Right renal cortex interstitium (tissue), 3 donors: ENCODE results near the gene CCDC102A. TPM values are rescaled to one million over a fixed set of nuclear protein-coding genes. Genes with fewer than 3 reads are reported as not detected.
A peak's percentile ranks its signal among the peaks of the same experiment; 100 is the strongest.
"Not testable (repeated sequence)": the region's sequence is repeated elsewhere in the genome, so short reads cannot be mapped to it uniquely, and the experiment has no call there.

Source experiments
- DNase-seq, 3 donors: peaks; one replicate each; pipeline ENCODE4 v3.0.0-alpha.2; 2013; ENCODE audit warnings: low read depth in 3 of 3, low spot score in 2 of 3
- polyA plus RNA-seq, 3 donors: library from polyadenylated mRNA; unstranded; fragments of 120-200 nt; gene quantifications; one replicate each; pipeline ENCODE4 v1.2.1, GENCODE V29; 2013; ENCODE audit not compliant: insufficient read length in 3 of 3

Gene CCDC102A
- 10 to 100 TPM; 12.0 to 17.7 (median 14.3) TPM for polyA plus RNA-seq

DNA sequence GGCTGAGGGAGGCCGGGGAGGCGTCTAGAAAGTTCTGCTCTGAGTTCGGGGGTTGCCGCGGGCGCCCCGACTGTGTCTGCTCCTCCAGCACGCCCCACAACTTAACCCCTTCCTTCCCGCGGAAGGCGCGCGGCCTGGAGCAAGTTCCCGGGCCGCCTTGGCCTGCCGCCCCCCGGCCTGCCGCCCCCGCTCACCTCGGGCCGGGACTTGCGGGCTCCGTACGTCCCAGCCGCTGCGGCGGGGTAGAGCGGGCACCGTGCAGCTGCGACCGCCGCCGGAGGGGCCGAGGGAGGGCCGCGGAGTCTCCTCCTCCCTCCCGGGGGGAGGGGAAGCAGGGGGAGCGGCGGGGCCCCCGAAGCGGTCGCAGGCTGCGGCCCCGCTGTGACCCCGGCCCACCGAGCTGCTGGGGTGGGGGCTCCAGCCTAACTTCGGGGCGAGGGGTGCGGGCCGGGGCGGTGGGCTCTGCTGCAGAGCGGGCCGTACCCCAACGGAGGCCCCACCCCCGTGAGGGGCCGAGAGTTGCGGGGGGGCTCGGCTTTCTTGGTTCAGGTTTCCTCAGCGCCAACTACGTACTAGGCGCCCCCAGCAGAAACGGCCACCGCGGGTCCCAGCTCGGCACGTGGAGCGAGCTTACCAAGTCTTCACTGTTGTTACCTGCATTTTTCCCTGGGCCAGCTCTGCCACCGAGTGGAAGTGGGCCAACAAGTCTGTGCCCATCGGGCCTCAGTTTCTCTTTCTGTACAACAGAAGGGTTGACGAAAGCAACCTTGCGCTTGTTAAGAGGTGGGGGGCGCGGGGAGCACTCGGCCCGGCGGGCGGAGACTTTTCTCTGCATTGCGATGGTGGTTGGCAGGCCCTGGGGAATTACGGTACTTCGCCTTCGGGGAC is at the start of gene CCDC102A:
Gene CCDC102A (minus strand): TSS at position 266 of the 888 bp plus-strand sequence. CDS start 7,394 bp downstream, outside the sequence.
- DNase-seq = no peak

DNA sequence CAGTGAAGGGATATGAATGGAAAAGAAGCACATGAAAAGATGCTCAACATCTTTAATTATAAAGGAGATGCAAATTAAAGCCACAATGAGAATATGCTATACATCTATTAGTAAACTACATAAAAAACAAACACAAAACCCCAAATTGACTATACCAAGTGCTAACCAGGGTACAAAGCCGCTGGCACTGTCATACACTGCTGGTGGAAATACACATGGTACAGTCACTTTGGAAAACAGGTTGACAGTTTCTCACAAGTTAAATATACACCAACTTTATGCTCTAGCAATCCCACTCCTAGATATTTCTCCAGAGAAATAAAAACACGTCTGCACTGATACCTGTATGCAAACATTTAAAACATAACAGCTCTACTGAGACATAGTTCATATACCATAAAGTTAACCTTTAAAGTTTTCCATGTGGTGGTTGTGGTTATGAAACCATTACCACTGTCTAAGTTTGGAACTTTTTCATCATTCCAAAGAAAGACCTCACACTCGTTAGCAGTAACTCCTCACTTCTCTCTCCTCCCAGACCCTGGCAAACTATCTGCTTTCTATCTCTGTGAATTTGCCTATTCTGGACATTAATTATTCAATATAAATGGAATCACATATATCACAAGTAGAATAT is 48.8 kb upstream of the CCDC102A start:
- DNase-seq = no peak

DNA sequence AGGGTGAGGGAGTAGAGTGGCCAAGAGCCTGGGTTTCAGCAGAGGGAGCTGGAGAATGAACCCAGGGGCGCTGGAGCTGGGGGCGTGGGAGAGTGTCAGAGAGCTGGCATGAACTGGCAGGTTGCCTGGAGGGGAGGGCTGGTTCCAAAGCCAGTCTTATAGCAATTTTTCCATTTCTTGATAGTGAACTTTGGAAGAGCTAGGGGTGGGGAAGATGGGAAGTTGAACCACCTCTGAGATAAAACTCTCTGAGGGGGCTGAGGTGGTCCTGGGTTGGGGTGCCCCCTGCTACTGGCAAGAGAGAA is 42.9 kb upstream of the CCDC102A start:
- DNase-seq = no peak

DNA sequence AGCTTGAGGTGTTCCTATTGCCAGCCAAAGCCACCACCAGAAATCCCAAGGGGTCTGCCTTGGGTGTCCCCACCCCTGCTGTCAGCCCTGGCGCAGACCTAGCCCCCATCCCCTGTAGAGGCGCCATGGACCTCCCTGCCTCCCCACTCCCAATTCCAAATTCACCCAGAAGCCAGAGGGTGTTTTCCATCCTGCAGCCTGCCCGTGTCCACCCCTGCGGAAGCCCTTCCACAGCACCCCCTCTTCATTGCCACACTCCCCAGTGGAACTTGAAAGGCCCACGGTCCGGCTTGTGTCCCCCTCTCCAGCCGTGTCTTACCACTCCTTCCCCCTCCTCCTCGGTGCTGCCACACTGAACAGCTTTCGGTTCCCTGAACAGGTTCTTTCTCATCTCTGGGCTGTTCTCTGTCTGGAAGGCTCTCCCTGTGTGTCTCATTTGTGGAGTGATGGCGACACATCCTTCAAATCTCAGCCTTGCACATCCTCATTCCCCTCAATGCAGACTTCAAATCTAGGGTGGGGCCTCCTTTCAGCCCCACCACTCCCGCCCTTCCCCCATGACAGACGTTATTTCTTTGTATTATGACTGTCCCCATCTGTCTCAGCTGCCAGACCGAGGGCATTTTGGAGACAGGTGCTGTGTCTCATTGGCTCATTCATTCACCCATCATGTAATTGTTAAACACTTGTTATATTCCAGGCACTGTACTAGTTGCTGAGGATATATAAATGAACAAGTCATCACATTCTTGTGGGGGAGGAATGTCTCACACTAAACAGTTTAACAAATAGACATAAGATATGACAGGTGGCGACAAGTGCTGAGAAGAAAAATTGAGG is 42.4 kb upstream of the CCDC102A start:
- no peak for DNase-seq

DNA sequence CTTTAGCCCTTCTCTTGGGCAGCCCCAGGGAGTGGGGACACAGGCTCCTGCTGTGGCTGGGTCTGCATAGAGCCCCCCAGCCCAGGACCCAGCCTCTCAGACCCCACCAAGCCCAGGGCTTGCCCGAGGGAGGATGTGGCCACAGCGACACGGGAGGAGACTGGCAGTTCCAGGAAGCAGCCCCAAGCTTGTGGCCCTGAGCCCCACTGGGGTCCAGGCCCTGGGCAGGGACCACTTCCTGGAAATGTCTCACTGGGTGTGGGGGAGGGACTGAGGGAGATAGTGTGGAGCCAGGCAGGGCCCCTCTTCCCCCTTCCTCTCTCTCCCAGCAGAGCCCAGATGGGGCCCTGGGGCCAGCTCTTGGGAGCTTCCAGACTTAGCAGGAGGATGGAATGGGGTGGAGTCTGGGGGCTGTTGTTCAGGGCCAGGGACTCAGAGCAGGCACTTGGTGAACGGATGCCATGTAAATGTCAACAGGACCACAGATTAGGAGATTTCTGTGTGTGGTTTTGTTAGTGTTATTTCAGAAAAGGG is 41.4 kb upstream of the CCDC102A start:
- no peak for DNase-seq

DNA sequence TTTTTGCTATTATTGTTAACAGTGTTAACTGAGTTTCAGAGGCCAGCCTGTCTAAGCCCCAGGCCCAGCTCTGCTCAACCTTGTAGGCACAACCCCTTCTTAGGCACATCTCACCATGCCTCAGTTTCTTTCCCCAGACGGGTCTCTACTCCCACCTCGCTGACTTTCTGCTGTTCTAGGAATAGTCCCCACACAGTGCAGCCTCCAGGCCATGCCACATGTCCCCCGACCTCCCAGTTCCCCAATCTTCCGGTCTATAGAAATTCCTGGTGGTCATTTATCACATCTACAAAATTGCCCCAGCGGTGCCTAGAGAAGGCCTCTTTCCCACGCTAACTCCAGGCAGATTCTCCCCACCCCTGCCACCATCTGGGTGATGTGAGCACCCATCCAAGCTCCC is 40.8 kb upstream of the CCDC102A start:
- no peak for DNase-seq

DNA sequence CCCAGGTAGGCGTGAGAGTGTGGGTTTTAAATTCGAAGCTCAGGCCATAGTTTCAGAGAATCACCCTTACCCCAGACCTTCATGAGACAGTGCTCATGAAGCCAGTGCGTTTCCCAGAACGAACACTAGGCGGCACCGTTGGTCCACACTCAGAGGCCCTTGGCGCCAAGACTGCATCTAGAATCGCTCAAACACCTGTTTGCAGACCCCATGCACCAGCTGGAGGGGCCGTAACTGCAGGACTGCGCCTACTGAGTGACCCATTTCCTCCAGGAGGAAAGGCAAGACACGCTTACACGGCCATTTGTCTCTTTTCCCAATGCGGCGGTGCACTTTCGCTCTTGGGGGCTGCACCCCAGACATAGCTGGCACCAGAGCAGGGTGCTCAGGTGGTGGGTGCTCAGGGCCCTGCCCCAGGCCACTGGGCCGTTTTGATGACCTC is 40.1 kb upstream of the CCDC102A start:
- peak; percentile 52 to 58 (median 54) for DNase-seq

DNA sequence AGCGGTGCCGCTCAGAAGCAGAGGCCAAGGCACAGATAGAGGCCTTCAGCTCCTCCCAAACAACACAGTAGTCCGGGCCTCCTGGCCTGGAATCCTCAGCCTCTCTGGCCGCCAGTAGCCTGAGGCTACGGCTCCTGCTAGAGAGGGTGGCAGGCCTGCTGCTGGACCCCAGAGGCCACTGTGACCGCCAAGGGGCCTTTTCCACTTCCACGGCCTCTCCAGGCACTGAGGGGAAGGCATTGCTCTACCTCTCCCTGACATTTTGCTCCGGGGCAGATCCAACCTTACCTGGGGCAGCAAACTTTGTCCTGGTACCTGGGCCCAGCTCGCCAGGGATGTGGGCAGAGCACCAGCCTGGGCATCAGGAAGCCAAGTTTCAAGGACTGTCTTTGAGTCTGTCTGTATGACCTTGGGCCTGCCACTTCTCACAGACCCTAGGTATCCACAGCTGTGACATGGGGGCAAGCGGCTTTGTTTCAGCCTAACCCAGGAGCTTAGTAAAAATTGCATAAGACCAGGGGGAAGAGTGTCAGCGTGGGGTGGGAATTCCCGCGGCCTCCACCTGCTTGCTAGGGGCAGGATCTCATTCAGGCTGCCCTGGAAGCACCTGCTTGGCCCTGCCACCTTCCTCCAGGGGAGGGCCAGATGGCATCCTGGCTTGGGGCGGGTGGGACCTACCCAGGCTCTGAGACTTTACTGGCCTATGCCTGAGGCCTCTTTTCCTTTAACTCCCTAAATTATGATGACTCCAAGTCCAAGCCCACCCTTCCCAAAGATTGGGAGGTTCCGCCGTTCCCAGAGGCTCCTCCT is 39.3 kb upstream of the CCDC102A start:
- no peak for DNase-seq

DNA sequence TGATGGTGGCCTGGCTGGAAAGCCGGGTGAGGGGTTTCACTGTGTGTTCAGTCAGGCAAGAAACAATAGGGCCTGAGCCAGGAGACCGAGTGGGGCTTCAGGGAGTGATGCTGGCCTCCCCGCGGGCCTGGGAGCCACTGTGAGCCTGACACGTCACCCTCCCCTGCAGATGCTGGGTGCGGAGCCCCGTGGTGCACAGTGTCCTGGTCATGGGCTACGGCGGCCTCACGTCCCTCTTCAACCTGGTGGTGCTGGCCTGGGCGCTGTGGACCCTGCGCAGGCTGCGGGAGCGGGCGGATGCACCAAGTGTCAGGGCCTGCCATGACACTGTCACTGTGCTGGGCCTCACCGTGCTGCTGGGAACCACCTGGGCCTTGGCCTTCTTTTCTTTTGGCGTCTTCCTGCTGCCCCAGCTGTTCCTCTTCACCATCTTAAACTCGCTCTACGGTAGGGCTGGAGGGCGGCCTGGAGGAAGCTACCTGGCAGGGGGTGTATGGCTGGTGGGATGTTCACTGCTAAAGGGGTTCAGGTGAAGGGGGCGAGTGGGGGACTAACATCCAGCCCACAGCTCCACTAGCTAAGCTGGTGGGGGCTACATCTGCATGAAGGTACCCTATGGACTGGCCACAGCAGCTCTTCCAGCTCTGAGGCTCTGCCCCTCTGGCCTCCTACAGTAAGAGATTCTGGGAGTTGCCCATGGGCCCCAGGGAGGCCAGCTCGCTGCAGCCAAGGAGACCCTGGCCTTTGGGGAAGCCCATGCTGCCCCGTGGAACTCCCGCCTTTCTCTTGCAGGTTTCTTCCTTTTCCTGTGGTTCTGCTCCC is 38.5 kb upstream of the CCDC102A start:
- DNase-seq = no peak

DNA sequence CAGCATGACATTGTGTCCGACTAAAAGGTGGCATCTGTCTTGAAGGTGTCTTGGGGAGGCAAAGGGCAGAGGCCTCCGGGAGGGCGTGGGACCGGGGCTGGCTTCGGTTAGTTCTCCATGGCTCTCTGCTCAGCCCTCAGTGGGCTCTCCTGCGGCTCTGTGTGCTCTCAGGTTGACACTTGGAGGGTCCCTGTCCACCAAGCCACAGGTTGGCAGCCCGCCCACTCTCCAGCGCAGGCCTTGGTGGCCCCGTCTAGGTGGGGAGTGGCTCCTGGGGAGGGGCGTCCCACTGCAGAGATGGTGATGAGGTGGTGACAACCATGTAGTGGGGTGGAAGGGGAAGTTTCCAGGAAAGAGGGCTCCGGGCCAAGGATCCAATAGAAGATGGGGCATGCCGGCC is 37.7 kb upstream of the CCDC102A start:
- no peak for DNase-seq

DNA sequence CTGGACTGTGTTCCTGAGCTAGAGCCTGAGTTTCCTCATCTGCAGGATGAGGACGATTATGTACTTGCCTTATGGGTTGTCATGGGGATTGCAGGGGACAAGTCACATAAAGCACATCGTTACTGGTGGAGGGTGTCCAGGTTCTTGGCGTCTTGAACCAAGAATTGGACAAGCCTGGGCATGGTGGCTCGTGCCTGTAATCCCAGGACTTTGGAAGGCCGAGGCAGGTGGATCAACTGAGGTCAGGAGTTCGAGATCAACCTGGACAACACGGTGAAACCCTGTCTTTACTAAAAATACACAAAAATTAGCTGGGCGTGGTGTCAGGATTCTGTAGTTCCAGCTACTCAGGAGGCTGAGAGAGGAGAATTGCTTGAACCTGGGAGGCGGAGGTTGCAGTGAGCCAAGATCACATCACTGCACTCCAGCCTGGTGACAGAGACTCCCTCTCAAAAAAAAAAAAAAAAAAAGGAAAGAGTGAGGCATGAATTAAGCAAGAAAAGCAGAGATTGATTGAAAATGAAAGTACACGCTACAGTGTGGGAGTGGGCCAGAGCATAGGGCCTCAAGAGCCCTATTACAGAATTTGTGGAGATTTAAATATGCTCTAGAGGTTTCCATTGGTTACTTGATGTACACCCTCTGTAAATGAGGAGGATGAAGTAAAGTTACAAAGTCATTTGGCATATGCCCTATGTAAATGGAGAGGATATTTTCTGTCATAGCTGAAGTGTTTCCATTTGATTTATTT is 36.8 kb upstream of the CCDC102A start:
- no peak for DNase-seq

DNA sequence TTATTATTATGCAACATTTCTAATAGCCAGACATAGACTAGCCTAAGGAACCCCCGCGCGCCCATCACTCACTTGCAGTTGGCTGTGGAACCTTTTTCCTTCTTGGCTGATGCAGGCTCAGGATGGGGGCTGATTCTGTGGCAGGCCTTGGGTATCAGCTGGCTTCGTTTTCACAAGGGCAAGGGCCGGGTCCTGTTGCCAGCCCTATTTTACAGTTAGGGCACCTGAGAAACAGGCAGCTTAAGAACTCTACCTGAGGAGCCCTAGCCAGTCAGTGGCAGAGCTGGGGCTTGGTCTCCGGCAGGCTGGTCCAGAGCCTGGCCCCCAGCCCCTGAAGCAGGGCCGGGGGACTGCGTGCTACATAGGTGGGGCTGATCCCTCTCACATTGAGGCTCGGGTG is 34.7 kb upstream of the CCDC102A start:
- no peak for DNase-seq

DNA sequence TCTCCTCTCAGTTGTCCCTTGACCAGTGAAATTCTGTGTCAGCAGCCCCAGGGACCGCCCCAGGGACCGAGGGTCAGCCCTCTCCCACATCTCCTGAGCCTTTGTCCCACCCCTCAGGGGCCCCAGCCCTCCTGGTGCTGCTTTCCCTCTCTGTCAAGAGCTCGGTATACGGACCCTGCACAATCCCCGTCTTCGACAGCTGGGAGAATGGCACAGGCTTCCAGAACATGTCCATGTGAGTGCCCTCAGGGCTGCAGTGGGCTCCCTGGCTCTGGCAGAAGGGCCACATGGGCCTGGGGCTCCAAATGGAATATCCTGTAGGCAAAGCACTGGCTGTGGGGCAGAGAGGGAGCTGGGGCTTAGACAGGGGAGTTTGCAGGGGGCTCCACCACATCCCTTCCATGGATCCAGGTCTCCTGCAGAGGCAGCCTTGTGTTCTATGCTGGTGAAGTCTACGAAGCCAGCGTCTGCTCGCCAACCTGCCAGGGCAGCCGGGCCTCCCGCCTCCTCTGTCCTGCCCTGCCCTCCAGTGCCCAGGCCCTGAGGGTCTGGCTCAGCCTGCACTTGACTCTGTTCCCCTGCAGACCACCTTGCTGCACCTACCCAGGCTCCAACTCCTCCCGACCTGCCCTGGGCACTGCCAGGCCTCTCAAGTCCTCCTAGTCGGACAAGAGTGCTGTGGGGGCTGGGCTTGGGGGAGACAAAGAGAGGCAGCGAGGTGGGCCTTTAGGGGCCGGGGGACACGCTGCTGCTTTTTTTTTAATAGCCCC is 34.1 kb upstream of the CCDC102A start:
- no peak for DNase-seq

DNA sequence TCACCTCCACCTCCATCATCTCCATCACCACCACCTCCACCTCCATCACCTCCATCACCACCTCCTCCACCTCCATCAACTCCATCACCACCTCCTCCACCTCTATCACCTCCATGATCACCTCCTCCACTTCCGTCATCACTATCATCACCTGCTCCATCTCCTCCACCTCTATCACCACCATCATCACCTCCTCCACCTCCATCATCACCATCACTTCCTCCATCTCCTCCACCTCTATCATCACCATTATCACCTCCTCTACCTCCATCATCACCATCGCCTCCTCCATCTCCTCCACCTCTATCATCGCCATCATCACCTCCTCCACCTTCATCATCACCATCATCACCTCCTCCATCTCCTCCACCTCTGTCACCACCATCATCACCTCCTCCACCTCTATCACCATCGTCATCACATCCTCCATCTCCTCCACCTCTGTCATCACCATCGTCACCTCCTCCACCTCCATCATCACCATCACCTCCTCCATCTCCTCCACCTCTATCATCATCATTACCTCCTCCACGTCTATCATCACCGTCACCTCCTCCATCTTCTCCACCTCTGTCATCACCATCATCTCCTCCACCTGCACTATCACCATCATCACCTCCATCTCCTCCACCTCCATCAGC is 33.1 kb upstream of the CCDC102A start:
- no peak for DNase-seq

DNA sequence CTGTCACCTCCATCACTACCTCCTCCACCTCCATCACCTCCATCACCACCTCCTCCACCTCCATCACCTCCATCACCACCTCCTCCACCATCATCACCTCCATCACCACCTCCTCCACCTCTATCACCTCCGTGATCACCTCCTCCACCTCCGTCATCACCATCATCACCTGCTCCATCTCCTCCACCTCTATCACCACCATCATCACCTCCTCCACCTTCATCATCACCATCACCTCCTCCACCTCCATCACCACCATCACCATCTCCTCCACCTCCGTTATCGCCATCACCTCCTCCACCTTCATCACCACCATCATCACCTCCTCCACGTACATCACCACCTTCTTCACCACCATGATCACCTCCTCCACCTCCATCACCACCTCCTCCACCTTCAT is 32.4 kb upstream of the CCDC102A start:
- not testable (repeated sequence) for DNase-seq

DNA sequence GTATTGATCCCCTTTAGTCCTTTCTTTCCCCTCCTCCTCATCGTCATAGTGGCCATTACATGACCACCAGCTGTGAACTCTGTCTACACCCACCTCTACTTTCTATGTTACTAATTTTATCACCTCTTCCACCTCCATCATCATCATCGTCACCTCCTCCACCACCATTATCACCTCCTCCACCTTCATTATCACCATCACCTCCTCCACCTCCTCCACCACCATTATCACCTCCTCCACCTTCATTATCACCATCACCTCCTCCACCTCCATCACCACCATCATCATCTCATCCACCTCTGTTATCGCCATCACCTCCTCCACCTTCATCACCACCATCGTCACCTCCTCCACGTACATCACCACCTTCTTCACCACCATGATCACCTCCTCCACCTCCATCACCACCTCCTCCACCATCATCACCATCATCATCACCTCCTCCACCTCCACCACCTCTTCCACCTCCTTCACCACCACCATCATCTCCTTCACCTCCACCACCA is 31.9 kb upstream of the CCDC102A start:
- no peak for DNase-seq

DNA sequence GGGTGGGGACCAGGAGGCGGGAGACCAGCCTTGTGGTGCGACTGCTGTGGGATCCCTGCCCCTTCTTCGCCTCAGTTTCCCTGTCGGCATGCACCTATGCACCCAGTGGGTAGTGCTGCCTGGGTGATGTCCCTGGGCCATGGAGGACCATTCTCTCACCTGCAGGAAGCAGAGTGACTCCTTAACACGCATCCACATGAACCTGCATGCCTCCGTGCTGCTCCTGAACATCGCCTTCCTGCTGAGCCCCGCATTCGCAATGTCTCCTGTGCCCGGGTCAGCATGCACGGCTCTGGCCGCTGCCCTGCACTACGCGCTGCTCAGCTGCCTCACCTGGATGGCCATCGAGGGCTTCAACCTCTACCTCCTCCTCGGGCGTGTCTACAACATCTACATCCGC is 31.3 kb upstream of the CCDC102A start:
- DNase-seq = no peak
